Lung (tissue), 12 donors: ENCODE data around the gene HMX3. TPM values are rescaled to one million over a fixed set of nuclear protein-coding genes. Genes with fewer than 3 reads are reported as not detected.

Source experiments
- ATAC-seq: fragments of 200-7000 bp; cut with Tn5 transposase; one replicate; pipeline ENCODE4 v1.9.1; 2020; ENCODE audit warnings: moderate number of reproducible peaks; ENCODE audit not compliant: insufficient read depth, low FRiP score
- DNase-seq, 3 donors: peaks; one replicate each; pipeline ENCODE4 v3.0.0-alpha.2; 2013 to 2017
- H3K27ac ChIP-seq, 2 donors: one replicate each; pipeline ENCODE4 v1.5.1; 2013; ENCODE audit warnings: mild to moderate bottlenecking in 2 of 2, moderate library complexity in 2 of 2, control low read depth in 1 of 2, inconsistent platforms in 1 of 2, low read depth in 1 of 2, low read length in 1 of 2
- H3K27me3 ChIP-seq, 3 donors: one replicate each; pipeline ENCODE4 v1.5.1; 2013; ENCODE audit warnings: low read length in 2 of 3; ENCODE audit not compliant: control insufficient read depth in 3 of 3, insufficient read depth in 3 of 3
- H3K36me3 ChIP-seq, 4 donors: one replicate each; pipeline ENCODE4 v1.5.1; 2013; ENCODE audit warnings: low read length in 4 of 4, mild to moderate bottlenecking in 1 of 4, moderate library complexity in 1 of 4; ENCODE audit not compliant: control insufficient read depth in 4 of 4, insufficient read depth in 4 of 4
- H3K4me1 ChIP-seq, 5 donors: one replicate each; pipeline ENCODE4 v1.5.1; 2013; ENCODE audit warnings: low read length in 5 of 5, mild to moderate bottlenecking in 2 of 5, moderate library complexity in 1 of 5; ENCODE audit not compliant: control insufficient read depth in 5 of 5, insufficient read depth in 5 of 5
- H3K4me3 ChIP-seq: one replicate; pipeline ENCODE4 v1.5.1; 2013; ENCODE audit warnings: mild to moderate bottlenecking, control low read depth, moderate library complexity
- H3K9ac ChIP-seq, 2 donors: one replicate each; pipeline ENCODE4 v1.5.1; 2013; ENCODE audit warnings: low read length in 2 of 2, control low read depth in 1 of 2; ENCODE audit not compliant: insufficient read depth in 1 of 2
- H3K9me3 ChIP-seq, 4 donors: one replicate each; pipeline ENCODE4 v1.5.1; 2013; ENCODE audit warnings: low read length in 3 of 4, mild to moderate bottlenecking in 1 of 4, moderate library complexity in 1 of 4; ENCODE audit not compliant: control insufficient read depth in 4 of 4, insufficient read depth in 3 of 4
- WGBS, 2 donors: extraction: QIAGEN DNeasy Blood & Tissue Kit; methylation state at CpG; one replicate each; pipeline ENCODE4 v1.1.7; 2013; 5-methylcytosine and 5-hydroxymethylcytosine counted together
- polyA plus RNA-seq, 2 donors: library from polyadenylated mRNA; stranded (reverse); fragments of 200-250 nt; gene quantifications; one replicate each; pipeline ENCODE4 v1.2.1, GENCODE V29; 2013
- total RNA-seq, 2 donors: library from RNA; depleted of rRNA in 1 of 2; stranded (reverse); fragments of >200 nt in 1 of 2; gene quantifications; one replicate each; pipeline ENCODE4 v1.2.1, GENCODE V29; 2014 to 2021
- TF ChIP-seq, protein P1 (sequence below): IDR thresholded peaks from 2 replicates; pipeline ENCODE4 v1.5.1; 2012; ENCODE audit warnings: mild to moderate bottlenecking; ENCODE audit errors: control extremely low read depth, extremely low read depth
- donor health status: control.
- donor health status: control.
- donor health status: Bipolar disorder and iron deficiency.
- donor health status: healthy.
- donor health status: DM: yes; HTN: yes; CAD: no.

HMX3 gene
- total and polyA plus RNA-seq, 4 donors, result not detected

DNA sequence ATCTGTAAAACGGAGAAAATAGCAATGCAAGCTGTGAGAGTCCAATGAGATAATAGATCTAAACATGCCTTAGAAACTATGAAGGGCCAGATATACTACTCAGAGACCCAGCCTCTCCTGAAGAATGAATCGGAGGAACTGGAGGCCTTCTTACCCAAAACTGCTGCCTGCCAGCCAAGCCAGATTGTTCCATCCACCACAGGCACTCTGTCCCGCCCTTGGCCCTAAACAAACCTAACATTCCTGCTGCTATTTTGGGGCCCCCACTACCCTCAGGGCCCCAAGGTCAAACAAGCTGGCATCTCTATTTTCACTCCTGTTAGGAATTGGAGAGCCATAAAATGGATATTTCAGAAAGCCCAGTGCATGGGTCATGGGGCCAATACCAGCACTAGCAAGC, 48.0 kb upstream of the HMX3 start:
- H3K36me3 ChIP-seq, result no peaks in the 10 kb centered on the region
- no peak for ATAC-seq
- peaks cover 0 to 4% (median 0%) of the 10 kb centered on the region in 4 donors for H3K9me3 ChIP-seq
- H3K27me3 ChIP-seq, result peaks cover 0 to 6% (median 2%) of the 10 kb centered on the region in 3 donors
- H3K4me1 ChIP-seq, result no peaks in the 10 kb centered on the region
- TF ChIP-seq, protein P1, sequence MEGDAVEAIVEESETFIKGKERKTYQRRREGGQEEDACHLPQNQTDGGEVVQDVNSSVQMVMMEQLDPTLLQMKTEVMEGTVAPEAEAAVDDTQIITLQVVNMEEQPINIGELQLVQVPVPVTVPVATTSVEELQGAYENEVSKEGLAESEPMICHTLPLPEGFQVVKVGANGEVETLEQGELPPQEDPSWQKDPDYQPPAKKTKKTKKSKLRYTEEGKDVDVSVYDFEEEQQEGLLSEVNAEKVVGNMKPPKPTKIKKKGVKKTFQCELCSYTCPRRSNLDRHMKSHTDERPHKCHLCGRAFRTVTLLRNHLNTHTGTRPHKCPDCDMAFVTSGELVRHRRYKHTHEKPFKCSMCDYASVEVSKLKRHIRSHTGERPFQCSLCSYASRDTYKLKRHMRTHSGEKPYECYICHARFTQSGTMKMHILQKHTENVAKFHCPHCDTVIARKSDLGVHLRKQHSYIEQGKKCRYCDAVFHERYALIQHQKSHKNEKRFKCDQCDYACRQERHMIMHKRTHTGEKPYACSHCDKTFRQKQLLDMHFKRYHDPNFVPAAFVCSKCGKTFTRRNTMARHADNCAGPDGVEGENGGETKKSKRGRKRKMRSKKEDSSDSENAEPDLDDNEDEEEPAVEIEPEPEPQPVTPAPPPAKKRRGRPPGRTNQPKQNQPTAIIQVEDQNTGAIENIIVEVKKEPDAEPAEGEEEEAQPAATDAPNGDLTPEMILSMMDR, result no peak
- DNase-seq, result no peak
- no peak overlapping the region for H3K9ac ChIP-seq
- H3K27ac ChIP-seq, result no peak overlapping the region
- no peak overlapping the region for H3K4me3 ChIP-seq
- WGBS, 2 donors, result 78 to 87% methylated on average over 3 of the region's 3 CpGs

DNA sequence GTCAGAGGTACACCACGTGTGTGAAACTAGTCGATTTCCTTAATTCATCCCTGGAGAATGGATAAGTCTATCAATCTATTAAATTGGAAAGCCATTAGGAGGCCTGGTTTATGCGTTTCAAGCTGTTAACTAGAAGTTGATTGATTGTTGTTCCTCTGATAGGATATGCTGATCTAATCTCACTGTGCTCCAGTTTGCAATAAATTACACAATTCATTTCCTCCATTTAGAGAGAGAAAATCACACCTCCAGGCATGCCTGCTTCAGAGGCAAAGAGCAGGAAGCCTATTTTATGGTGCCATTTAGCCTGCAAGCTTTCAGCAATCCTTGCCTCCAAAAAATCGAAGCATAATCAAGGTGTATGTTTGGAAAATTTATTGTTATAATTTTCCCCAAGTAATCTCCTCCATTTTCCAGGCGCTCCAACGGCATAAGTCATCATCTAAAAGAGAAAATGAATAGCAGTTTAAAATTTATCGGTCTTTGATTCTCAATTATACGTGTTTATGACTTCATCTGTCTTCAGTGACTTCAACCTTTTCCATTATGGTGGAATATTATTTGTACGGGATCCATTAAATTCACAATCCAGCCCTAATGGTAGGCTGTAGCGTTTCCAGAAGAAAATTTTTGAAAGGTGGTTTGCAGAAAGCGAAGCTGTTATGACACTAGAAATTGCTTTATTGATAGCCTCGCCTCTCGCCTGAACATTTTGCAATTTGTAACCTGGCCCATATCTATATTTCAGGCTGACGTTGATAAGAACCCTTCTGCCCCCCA, 42.9 kb upstream of the HMX3 start:
- no peak overlapping the region for H3K9ac ChIP-seq
- H3K4me3 ChIP-seq, result no peak overlapping the region
- no peaks in the 10 kb centered on the region for H3K4me1 ChIP-seq
- no peak overlapping the region for H3K27ac ChIP-seq
- H3K9me3 ChIP-seq, result peaks cover 0 to 2% (median 0%) of the 10 kb centered on the region in 4 donors
- no peak for DNase-seq
- H3K36me3 ChIP-seq, result no peaks in the 10 kb centered on the region
- TF ChIP-seq, protein P1, result no peak
- WGBS, 2 donors, result 76 to 77% methylated on average over 14 of the region's 14 CpGs
- no peak for ATAC-seq
- H3K27me3 ChIP-seq, result peaks cover 0 to 6% (median 6%) of the 10 kb centered on the region in 3 donors

DNA sequence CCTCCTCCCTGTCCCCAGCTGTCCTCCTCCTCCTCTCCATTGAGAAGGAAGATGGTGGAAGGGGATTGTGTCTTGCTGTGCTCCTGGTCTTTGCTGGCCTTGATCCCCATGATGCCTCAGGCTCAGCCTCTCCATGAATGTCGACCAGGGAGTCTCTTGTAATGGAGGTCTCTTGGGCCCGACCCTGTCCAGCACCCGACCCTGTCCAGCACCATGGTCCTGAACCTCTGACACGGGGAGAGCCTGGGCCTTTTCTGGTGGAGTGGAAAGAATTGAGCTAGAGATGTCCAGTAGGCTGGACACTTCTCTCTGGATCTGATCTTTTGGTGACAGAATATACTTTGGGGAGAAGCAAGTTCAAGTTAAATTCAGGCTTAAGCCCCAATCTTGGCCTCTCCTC, 42.3 kb upstream of the HMX3 start:
- H3K27ac ChIP-seq, result no peak overlapping the region
- WGBS, 2 donors, result 71 to 80% methylated on average over 4 of the region's 4 CpGs
- no peak overlapping the region for H3K4me3 ChIP-seq
- TF ChIP-seq, protein P1, result no peak
- H3K27me3 ChIP-seq, result peaks cover 0 to 6% (median 4%) of the 10 kb centered on the region in 3 donors
- no peak overlapping the region for H3K9ac ChIP-seq
- H3K36me3 ChIP-seq, result no peaks in the 10 kb centered on the region
- DNase-seq (no peak), ATAC-seq (no peak)
- H3K9me3 ChIP-seq, result peaks cover 0 to 2% (median 0%) of the 10 kb centered on the region in 4 donors
- H3K4me1 ChIP-seq, result no peaks in the 10 kb centered on the region
